Hepatocyte (in vitro differentiated cells): Measurements from ENCODE around the gene LRBA. TPM values are rescaled to one million over a fixed set of nuclear protein-coding genes. Genes with fewer than 3 reads are reported as not detected.

Experiments used
- DNase-seq: peaks from one replicate; pipeline ENCODE4 v3.0.0-alpha.2; 2016; ENCODE audit warnings: low spot score
- H2AFZ ChIP-seq: fragments of 200-600 bp; sonication (generic); 2 replicates; pipeline ENCODE4 v1.6.0; 2016; ENCODE audit warnings: antibody characterized with exemption, mild to moderate bottlenecking
- H3K27ac ChIP-seq: fragments of 200-600 bp; sonication (generic); 2 replicates; pipeline ENCODE4 v1.5.1; 2016; ENCODE audit warnings: mild to moderate bottlenecking
- H3K27me3 ChIP-seq: fragments of 200-600 bp; sonication (generic); 2 replicates; pipeline ENCODE4 v1.6.1; 2016
- H3K36me3 ChIP-seq: fragments of 200-600 bp; sonication (generic); replicated peaks from 2 replicates; pipeline ENCODE4 v1.5.1; 2016; ENCODE audit warnings: low read depth; ENCODE audit not compliant: insufficient read depth
- H3K4me1 ChIP-seq: fragments of 200-600 bp; sonication (generic); 2 replicates; pipeline ENCODE4 v1.5.1; 2016; ENCODE audit warnings: mild to moderate bottlenecking, moderate library complexity; ENCODE audit not compliant: insufficient read depth
- H3K4me2 ChIP-seq: fragments of 200-600 bp; sonication (generic); 2 replicates; pipeline ENCODE4 v1.6.0; 2016
- H3K4me3 ChIP-seq: fragments of 200-600 bp; sonication (generic); 2 replicates; pipeline ENCODE4 v1.5.1; 2016; ENCODE audit warnings: mild to moderate bottlenecking
- H3K79me2 ChIP-seq: fragments of 200-600 bp; sonication (generic); 2 replicates; pipeline ENCODE4 v1.6.0; 2017; ENCODE audit warnings: mild to moderate bottlenecking
- H3K9me2 ChIP-seq: fragments of 200-600 bp; sonication (generic); replicated peaks from 2 replicates; pipeline ENCODE4 v1.6.0; 2017; ENCODE audit warnings: mild to moderate bottlenecking; ENCODE audit not compliant: insufficient read depth
- H3K9me3 ChIP-seq: fragments of 200-600 bp; sonication (generic); 2 replicates; pipeline ENCODE4 v1.5.1; 2016; ENCODE audit warnings: low read depth, mild to moderate bottlenecking
- H4K20me1 ChIP-seq: fragments of 200-600 bp; sonication (generic); 2 replicates; pipeline ENCODE4 v1.6.0; 2016; ENCODE audit warnings: mild to moderate bottlenecking; ENCODE audit not compliant: insufficient read depth, poor library complexity, severe bottlenecking
- EZH2 ChIP-seq: fragments of 200-600 bp; sonication (generic); IDR thresholded peaks from 2 replicates; pipeline ENCODE4 v1.6.1; 2016; ENCODE audit warnings: antibody characterized with exemption, mild to moderate bottlenecking, borderline replicate concordance
- EZH2phosphoT487 ChIP-seq: fragments of 200-600 bp; sonication (generic); IDR thresholded peaks from one replicate; pipeline ENCODE4 v1.6.1; 2018; ENCODE audit warnings: antibody characterized with exemption, mild to moderate bottlenecking, low read depth, moderate library complexity; ENCODE audit not compliant: unreplicated experiment, severe bottlenecking
- WGBS: methylation state at CpG from one replicate; pipeline ENCODE4 v1.1.6; 2016; ENCODE audit warnings: low lambda C conversion rate; ENCODE audit errors: missing lambda C conversion rate; 5-methylcytosine and 5-hydroxymethylcytosine counted together
- polyA plus RNA-seq: library from polyadenylated mRNA; unstranded; fragments of >200 nt; fragmentation: Nextera tagmentation; extraction: Ambion mirVana; gene quantifications from 2 replicates; pipeline ENCODE4 v1.2.1, GENCODE V29; 2016
- total RNA-seq: library from RNA; depleted of rRNA; stranded (reverse); fragments of >200 nt; gene quantifications from 2 replicates; pipeline ENCODE4 v1.2.3, GENCODE V29; 2014
- TF ChIP-seq, protein P1 (sequence below): fragments of 200-600 bp; sonication (generic); IDR thresholded peaks from 2 replicates; pipeline ENCODE4 v1.5.1; 2016; ENCODE audit warnings: antibody characterized with exemption, mild to moderate bottlenecking; ENCODE audit not compliant: poor library complexity

Gene LRBA
- total and polyA plus RNA-seq, 2 experiments from 2014 or later = 14.1 to 69.4 TPM

DNA sequence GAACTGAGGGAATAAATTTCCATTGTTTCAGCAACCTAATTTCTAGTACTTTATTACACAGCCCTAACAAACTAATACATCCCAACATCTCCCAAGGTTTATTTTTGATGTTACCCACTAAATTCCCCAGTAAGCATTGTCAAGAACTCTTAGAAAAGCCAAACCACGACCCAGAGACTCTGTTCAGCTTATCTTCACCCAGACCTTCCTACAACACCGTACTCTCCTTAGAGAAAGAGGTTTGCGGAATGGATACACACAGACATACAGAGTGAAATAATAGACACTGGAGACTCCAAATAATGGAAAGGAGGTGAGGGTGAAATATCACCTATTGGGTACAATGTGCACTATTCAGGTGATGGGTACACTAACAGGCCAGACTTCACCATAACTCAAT lies 75.6 kb downstream of the LRBA start:
- Histone ChIP-seq H3K4me1 (no peaks in the 10 kb centered on the region), H3K9me3 (no peaks in the 10 kb centered on the region), H3K36me3 (no peaks in the 10 kb centered on the region), H3K4me3 (no peak overlapping the region), H3K27ac (no peak overlapping the region), H2AFZ (no peak overlapping the region), H3K4me2 (no peak overlapping the region), H4K20me1 (no peaks in the 10 kb centered on the region), H3K9me2 (no peaks in the 10 kb centered on the region), H3K27me3 (no peaks in the 10 kb centered on the region), H3K79me2 (peaks cover 29% of the 10 kb centered on the region)
- WGBS = 96% methylated on average over 3 of the region's 3 CpGs
- DNase-seq = no peak
- TF ChIP-seq, protein P1, sequence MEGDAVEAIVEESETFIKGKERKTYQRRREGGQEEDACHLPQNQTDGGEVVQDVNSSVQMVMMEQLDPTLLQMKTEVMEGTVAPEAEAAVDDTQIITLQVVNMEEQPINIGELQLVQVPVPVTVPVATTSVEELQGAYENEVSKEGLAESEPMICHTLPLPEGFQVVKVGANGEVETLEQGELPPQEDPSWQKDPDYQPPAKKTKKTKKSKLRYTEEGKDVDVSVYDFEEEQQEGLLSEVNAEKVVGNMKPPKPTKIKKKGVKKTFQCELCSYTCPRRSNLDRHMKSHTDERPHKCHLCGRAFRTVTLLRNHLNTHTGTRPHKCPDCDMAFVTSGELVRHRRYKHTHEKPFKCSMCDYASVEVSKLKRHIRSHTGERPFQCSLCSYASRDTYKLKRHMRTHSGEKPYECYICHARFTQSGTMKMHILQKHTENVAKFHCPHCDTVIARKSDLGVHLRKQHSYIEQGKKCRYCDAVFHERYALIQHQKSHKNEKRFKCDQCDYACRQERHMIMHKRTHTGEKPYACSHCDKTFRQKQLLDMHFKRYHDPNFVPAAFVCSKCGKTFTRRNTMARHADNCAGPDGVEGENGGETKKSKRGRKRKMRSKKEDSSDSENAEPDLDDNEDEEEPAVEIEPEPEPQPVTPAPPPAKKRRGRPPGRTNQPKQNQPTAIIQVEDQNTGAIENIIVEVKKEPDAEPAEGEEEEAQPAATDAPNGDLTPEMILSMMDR = no peak

DNA sequence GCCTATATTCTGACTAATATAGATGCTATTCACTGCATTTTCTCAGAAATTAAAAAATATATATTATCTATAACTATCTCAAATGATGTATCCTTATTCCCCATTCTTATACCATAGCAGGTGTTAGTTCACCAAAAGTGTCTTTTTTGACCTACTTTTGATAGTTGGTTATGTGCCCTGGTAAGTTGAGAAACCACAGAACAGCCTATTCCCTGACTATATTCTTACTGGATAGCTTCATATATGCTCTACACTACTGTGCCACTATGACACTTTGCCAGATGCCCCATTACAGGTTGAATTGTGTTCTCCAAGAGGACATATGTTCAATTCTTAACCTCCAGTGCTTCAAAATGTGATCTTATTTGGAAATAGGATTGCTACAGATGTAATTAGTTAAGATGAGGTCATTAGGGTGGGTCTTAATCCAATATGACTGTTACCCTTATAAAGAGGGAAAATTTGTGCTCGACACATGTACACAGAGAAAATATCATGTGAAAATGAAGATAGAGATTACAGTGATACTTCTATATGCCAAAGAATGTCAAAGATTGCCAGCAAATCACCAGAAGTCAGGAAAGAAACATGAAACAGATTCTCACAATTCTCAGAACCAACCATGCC lies 76.1 kb downstream of the LRBA start:
- H3K4me1 ChIP-seq = no peaks in the 10 kb centered on the region
- peaks cover 25% of the 10 kb centered on the region for H3K79me2 ChIP-seq
- H2AFZ ChIP-seq = no peak overlapping the region
- H3K27ac ChIP-seq = no peak overlapping the region
- no peaks in the 10 kb centered on the region for H3K9me2 ChIP-seq
- no peak for DNase-seq
- no peaks in the 10 kb centered on the region for H3K36me3 ChIP-seq
- no peaks in the 10 kb centered on the region for H3K27me3 ChIP-seq
- no peak overlapping the region for H3K4me3 ChIP-seq
- no peaks in the 10 kb centered on the region for H4K20me1 ChIP-seq
- no peak overlapping the region for H3K4me2 ChIP-seq
- no peaks in the 10 kb centered on the region for H3K9me3 ChIP-seq
- 97% methylated on average over 1 of the region's 1 CpG for WGBS
- no peak for TF ChIP-seq EZH2phosphoT487
- no peak for TF ChIP-seq EZH2
- TF ChIP-seq, protein P1 = no peak

DNA sequence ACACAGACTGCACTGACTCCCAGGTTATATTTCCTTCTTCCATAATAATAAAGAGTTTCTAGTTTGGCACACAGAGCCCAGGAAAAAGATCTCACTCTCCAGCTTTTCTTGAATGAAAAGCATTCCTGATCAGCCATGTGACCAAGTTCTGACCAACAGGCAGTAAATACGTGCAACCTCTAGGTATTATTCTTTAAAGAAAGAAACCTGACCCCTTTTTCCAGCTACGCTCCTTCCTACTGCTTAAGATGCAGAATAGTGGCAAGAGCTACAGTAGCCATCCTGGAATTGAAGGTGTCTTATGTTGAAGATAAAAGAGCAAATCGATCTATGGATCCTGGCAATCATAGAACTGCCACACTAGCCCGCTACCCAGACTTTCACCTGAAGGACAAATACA lies 76.7 kb downstream of the LRBA start:
- Histone ChIP-seq H3K27me3 (no peaks in the 10 kb centered on the region), H3K4me2 (no peak overlapping the region), H3K4me1 (no peaks in the 10 kb centered on the region), H3K79me2 (peaks cover 27% of the 10 kb centered on the region), H3K4me3 (no peak overlapping the region), H3K9me3 (no peaks in the 10 kb centered on the region), H4K20me1 (no peaks in the 10 kb centered on the region), H3K9me2 (no peaks in the 10 kb centered on the region), H3K27ac (no peak overlapping the region), H2AFZ (no peak overlapping the region), H3K36me3 (no peaks in the 10 kb centered on the region)
- DNase-seq = no peak
- 74% methylated on average over 4 of the region's 4 CpGs for WGBS
- no peak for TF ChIP-seq EZH2phosphoT487
- no peak for TF ChIP-seq EZH2
- TF ChIP-seq, protein P1 = no peak

DNA sequence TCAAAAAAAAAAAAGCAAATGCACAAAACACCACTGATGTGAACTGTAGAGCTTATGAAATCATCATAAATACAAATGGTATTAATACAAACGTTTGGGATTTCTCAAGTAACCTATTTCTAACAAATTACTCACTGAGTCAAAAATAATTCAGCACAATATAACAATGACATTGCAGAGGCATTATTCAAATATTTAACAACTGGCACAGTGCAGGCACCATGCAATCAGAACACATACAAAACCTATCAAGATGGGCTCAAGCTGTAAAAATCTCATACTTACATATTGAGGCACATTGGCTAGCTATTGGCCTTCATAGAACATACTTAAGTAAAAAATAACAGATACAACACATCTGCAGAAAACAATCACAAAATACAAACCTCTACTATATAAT lies 81.1 kb downstream of the LRBA start:
- H4K20me1 ChIP-seq = no peaks in the 10 kb centered on the region
- WGBS = 67% methylated on average over 1 of the region's 1 CpG
- no peak for DNase-seq
- H3K4me1 ChIP-seq = no peaks in the 10 kb centered on the region
- no peaks in the 10 kb centered on the region for H3K27me3 ChIP-seq
- no peak overlapping the region for H3K4me2 ChIP-seq
- no peak overlapping the region for H2AFZ ChIP-seq
- no peaks in the 10 kb centered on the region for H3K9me2 ChIP-seq
- H3K9me3 ChIP-seq = no peaks in the 10 kb centered on the region
- no peak overlapping the region for H3K4me3 ChIP-seq
- no peaks in the 10 kb centered on the region for H3K36me3 ChIP-seq
- TF ChIP-seq EZH2 = no peak
- TF ChIP-seq, protein P1 = no peak
- no peak for TF ChIP-seq EZH2phosphoT487
- peaks cover 22% of the 10 kb centered on the region for H3K79me2 ChIP-seq
- no peak overlapping the region for H3K27ac ChIP-seq
